OCI-LY7 (cell line): Measurements from ENCODE around the gene TOP2B.

ENCODE experiments used
- CTCF ChIP-seq: fragments of 200-600 bp; sonication (generic); conservative IDR thresholded peaks from 2 replicates; pipeline ENCODE4 v1.5.1; 2014; ENCODE audit warnings: mild to moderate bottlenecking, antibody characterized with exemption, low read length, moderate library complexity, mixed read lengths
- EZH2phosphoT487 ChIP-seq: fragments of 200-600 bp; sonication (generic); IDR thresholded peaks from 2 replicates; pipeline ENCODE4 v1.6.1; 2018; ENCODE audit warnings: low read depth, borderline replicate concordance, mild to moderate bottlenecking, mixed run types, antibody characterized with exemption, low read length, moderate library complexity, mixed read lengths

GRCh38 chr3:25635038-25635437 lies 29.7 kb downstream of the TOP2B start:
- TF ChIP-seq CTCF (no peak), EZH2phosphoT487 (no peak)
